OCI-LY7 (cell line): ENCODE data around the gene DCTN3. TPM values are rescaled to one million over a fixed set of nuclear protein-coding genes. Genes with fewer than 3 reads are reported as not detected.

ENCODE experiments used
- BruUV-seq: library from RNA; stranded (reverse); fragments of 400-500 nt; replicated peaks from 2 replicates; lab custom pipeline; 2021; lab: Mats Ljungman, UMichigan
- CTCF ChIA-PET: fragments of 300-600 bp; sonication (Branson Sonifier 250); formaldehyde crosslinking; loops from one replicate; lab custom pipeline; 2022; ENCODE audit warnings: antibody characterized with exemption; ENCODE audit not compliant: unreplicated experiment; lab: Charles Lee
- POLR2A ChIA-PET: fragments of 300-600 bp; sonication (Branson Sonifier 250); formaldehyde crosslinking; loops from one replicate; lab custom pipeline; 2022; ENCODE audit warnings: antibody characterized with exemption; lab: Charles Lee
- DNase-seq: peaks from one replicate; pipeline ENCODE4 v3.0.0-alpha.2; 2015; ENCODE audit warnings: low spot score
- H2AFZ ChIP-seq: fragments of 200-600 bp; sonication (generic), shearing (Covaris generic); 2 replicates; pipeline ENCODE4 v1.6.1; 2014; ENCODE audit warnings: mild to moderate bottlenecking, antibody characterized with exemption, low read length, moderate library complexity
- H3K27ac ChIP-seq: fragments of 200-600 bp; sonication (generic); 2 replicates; pipeline ENCODE4 v1.5.1; 2014; ENCODE audit warnings: mixed run types, low read depth, mild to moderate bottlenecking, moderate library complexity, low read length, inconsistent platforms; ENCODE audit not compliant: poor library complexity, severe bottlenecking
- H3K36me3 ChIP-seq: fragments of 200-600 bp; sonication (generic); 2 replicates; pipeline ENCODE4 v1.6.1; 2014; ENCODE audit warnings: mild to moderate bottlenecking, antibody characterized with exemption, low read length, moderate library complexity, mixed read lengths; ENCODE audit not compliant: insufficient read depth
- H3K4me1 ChIP-seq: fragments of 200-600 bp; sonication (generic); 2 replicates; pipeline ENCODE4 v1.5.1; 2014; ENCODE audit warnings: mild to moderate bottlenecking, low read length; ENCODE audit not compliant: insufficient read depth, poor library complexity, severe bottlenecking
- H3K4me2 ChIP-seq: fragments of 200-600 bp; sonication (generic); 2 replicates; pipeline ENCODE4 v1.6.1; 2014; ENCODE audit warnings: mild to moderate bottlenecking, low read length
- H3K4me3 ChIP-seq: fragments of 200-600 bp; sonication (generic); 2 replicates; pipeline ENCODE4 v1.5.1; 2014; ENCODE audit warnings: mild to moderate bottlenecking, low read depth, low read length; ENCODE audit not compliant: poor library complexity, severe bottlenecking
- H3K79me2 ChIP-seq: fragments of 200-600 bp; sonication (generic); 2 replicates; pipeline ENCODE4 v1.6.1; 2016; ENCODE audit warnings: low read depth, mild to moderate bottlenecking, low read length, moderate library complexity, mixed read lengths; ENCODE audit not compliant: insufficient read depth
- H3K9me2 ChIP-seq: fragments of 200-600 bp; sonication (generic); 2 replicates; pipeline ENCODE4 v1.6.1; 2016; ENCODE audit warnings: mild to moderate bottlenecking, low read length, mixed read lengths; ENCODE audit not compliant: insufficient read depth
- H3K9me3 ChIP-seq: fragments of 200-600 bp; sonication (generic); 2 replicates; pipeline ENCODE4 v1.6.1; 2014; ENCODE audit warnings: mild to moderate bottlenecking, mixed run types, low read length, mixed read lengths
- H4K20me1 ChIP-seq: fragments of 200-600 bp; sonication (generic); 2 replicates; pipeline ENCODE4 v1.6.1; 2014; ENCODE audit warnings: mild to moderate bottlenecking, antibody characterized with exemption, low read length, moderate library complexity, mixed read lengths; ENCODE audit not compliant: insufficient read depth
- EZH2phosphoT487 ChIP-seq: fragments of 200-600 bp; sonication (generic); IDR thresholded peaks from 2 replicates; pipeline ENCODE4 v1.6.1; 2018; ENCODE audit warnings: low read depth, borderline replicate concordance, mild to moderate bottlenecking, mixed run types, antibody characterized with exemption, low read length, moderate library complexity, mixed read lengths
- intact Hi-C: fragments of 100-400 bp; cut with micrococcal nuclease; formaldehyde crosslinking; loops from one replicate; pipeline ENCODE4 v1.10.0; 2022; ENCODE audit not compliant: unreplicated experiment
- total RNA-seq, 2 experiments: library from RNA; depleted of rRNA in 1 of 2; stranded (reverse); fragments of >200 nt in 1 of 2; shearing (Covaris generic) in 1 of 2; gene quantifications; 2 replicates each; pipeline ENCODE4 v1.2.3, GENCODE V29; 2014 to 2022
- TF ChIP-seq, protein P1 (sequence below): fragments of 200-600 bp; sonication (generic); conservative IDR thresholded peaks from 2 replicates; pipeline ENCODE4 v1.5.1; 2014; ENCODE audit warnings: mild to moderate bottlenecking, antibody characterized with exemption, low read length, moderate library complexity, mixed read lengths

The DCTN3 gene
- total RNA-seq, 2 experiments from 2014 or later = 79.7 to 84.2 TPM

DNA sequence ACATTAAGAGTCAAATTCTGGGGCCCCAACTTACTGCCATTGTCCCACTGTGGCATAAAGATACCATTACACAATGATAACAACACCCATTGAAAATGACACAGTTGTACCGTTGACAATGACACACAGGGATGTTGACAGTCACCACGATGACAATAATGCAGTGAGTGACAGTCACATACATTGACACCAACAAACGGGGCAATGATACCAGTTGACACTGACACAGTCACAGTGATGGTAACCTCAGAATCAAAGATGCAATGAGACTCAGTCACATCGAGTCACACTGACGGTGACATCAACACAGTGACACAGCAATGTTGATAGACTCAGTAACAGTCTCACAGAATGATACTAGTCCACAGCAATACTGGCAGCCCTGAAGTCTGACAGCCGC lies 47.7 kb downstream of the DCTN3 start:
- POLR2A ChIA-PET = no interaction called here

DNA sequence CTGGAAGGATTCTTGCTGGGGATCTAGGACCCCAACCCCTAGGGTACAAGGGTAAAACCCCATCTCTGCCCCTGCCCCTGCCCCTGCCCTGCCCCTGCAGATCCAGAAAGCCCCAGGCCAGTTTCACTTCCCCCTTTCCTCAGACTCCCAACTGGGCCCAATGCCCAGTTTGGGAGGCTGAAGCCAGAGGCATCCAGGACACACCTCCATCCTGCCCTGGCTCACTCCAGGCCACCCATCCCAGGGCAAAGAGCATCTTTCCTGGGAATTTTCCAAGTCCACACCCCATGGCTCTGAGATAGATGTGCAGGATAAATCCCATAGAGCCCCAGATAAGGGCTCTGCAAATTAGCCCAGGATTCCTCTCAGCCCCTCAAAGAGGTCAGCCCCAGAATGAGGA lies 48.2 kb downstream of the DCTN3 start:
- POLR2A ChIA-PET = no interaction called here
- DNase-seq = no peak

More for the DNA sequence above, 47.7 kb downstream of the DCTN3 start:
- Histone ChIP-seq H3K36me3 (no peaks in the 10 kb centered on the region), H3K79me2 (no peaks in the 10 kb centered on the region), H3K27ac (no peak overlapping the region), H3K4me3 (no peak overlapping the region), H2AFZ (no peak overlapping the region), H3K4me2 (no peak overlapping the region), H3K4me1 (no peaks in the 10 kb centered on the region), H3K9me2 (no peaks in the 10 kb centered on the region), H3K9me3 (no peaks in the 10 kb centered on the region), H4K20me1 (no peaks in the 10 kb centered on the region)
- CTCF ChIA-PET = no interaction called here
- no TSS peak for BruUV-seq
- intact Hi-C loops = no loop called here
- no peak for DNase-seq
- TF ChIP-seq, protein P1, sequence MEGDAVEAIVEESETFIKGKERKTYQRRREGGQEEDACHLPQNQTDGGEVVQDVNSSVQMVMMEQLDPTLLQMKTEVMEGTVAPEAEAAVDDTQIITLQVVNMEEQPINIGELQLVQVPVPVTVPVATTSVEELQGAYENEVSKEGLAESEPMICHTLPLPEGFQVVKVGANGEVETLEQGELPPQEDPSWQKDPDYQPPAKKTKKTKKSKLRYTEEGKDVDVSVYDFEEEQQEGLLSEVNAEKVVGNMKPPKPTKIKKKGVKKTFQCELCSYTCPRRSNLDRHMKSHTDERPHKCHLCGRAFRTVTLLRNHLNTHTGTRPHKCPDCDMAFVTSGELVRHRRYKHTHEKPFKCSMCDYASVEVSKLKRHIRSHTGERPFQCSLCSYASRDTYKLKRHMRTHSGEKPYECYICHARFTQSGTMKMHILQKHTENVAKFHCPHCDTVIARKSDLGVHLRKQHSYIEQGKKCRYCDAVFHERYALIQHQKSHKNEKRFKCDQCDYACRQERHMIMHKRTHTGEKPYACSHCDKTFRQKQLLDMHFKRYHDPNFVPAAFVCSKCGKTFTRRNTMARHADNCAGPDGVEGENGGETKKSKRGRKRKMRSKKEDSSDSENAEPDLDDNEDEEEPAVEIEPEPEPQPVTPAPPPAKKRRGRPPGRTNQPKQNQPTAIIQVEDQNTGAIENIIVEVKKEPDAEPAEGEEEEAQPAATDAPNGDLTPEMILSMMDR = no peak
- no peak for TF ChIP-seq EZH2phosphoT487

DNA sequence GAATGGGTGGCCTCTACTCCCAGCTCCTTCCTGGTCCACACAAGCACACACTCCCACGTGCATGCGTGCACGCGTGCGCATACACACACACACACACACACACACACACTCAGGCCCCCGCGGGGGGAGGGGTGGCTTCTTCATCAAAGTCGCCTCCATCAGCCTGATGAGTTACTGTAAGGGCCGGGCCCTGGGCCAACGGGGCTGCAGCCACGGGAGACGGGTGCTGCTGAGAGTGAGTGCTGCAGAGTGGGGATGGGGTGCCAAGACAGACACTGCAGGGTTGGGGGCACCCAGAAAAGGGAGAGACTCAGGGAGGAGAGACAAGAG lies 48.8 kb downstream of the DCTN3 start:
- no peak for DNase-seq
- Histone ChIP-seq H3K36me3 (no peaks in the 10 kb centered on the region), H3K4me3 (no peak overlapping the region), H3K4me2 (no peak overlapping the region), H3K9me3 (no peaks in the 10 kb centered on the region), H2AFZ (no peak overlapping the region), H3K4me1 (no peaks in the 10 kb centered on the region), H4K20me1 (no peaks in the 10 kb centered on the region), H3K9me2 (no peaks in the 10 kb centered on the region), H3K27ac (no peak overlapping the region), H3K79me2 (no peaks in the 10 kb centered on the region)
- CTCF ChIA-PET = no interaction called here
- no TSS peak for BruUV-seq
- TF ChIP-seq EZH2phosphoT487 = no peak
- TF ChIP-seq, protein P1 = no peak
- POLR2A ChIA-PET = no interaction called here
- intact Hi-C loops = no loop called here

More for the DNA sequence above, 48.2 kb downstream of the DCTN3 start:
- Histone ChIP-seq H2AFZ (no peak overlapping the region), H3K9me2 (no peaks in the 10 kb centered on the region), H3K9me3 (no peaks in the 10 kb centered on the region), H4K20me1 (no peaks in the 10 kb centered on the region), H3K4me3 (no peak overlapping the region), H3K27ac (no peak overlapping the region), H3K4me2 (no peak overlapping the region), H3K36me3 (no peaks in the 10 kb centered on the region), H3K79me2 (no peaks in the 10 kb centered on the region), H3K4me1 (no peaks in the 10 kb centered on the region)
- intact Hi-C loops = no loop called here
- BruUV-seq = no TSS peak
- CTCF ChIA-PET = no interaction called here
- TF ChIP-seq, protein P1 = no peak
- TF ChIP-seq EZH2phosphoT487 = no peak
